Smooth muscle cell (in vitro differentiated cells): ENCODE measurements around the gene DNAJB5. TPM values are rescaled to one million over a fixed set of nuclear protein-coding genes. Genes with fewer than 3 reads are reported as not detected.

ENCODE experiments used
- DNase-seq: peaks from one replicate; lab custom pipeline; 2025; ENCODE audit not compliant: unreplicated experiment; lab: John Stamatoyannopoulos, UW
- H2AFZ ChIP-seq: fragments of 200-600 bp; sonication (generic); 2 replicates; pipeline ENCODE4 v1.6.0; 2016; ENCODE audit warnings: antibody characterized with exemption, low read depth, mild to moderate bottlenecking
- H3F3A ChIP-seq: fragments of 200-600 bp; sonication (generic); 2 replicates; pipeline ENCODE4 v1.6.0; 2017; ENCODE audit warnings: antibody characterized with exemption, low read depth
- H3K27ac ChIP-seq: fragments of 200-600 bp; sonication (generic); 2 replicates; pipeline ENCODE4 v1.5.1; 2016; ENCODE audit warnings: low read depth, mild to moderate bottlenecking
- H3K27me3 ChIP-seq: fragments of 200-600 bp; sonication (generic); 2 replicates; pipeline ENCODE4 v1.6.1; 2016; ENCODE audit warnings: low read depth, mild to moderate bottlenecking
- H3K36me3 ChIP-seq: fragments of 200-600 bp; sonication (generic); 2 replicates; pipeline ENCODE4 v1.5.1; 2016; ENCODE audit warnings: low read depth
- H3K4me1 ChIP-seq: fragments of 200-600 bp; sonication (generic); 2 replicates; pipeline ENCODE4 v1.5.1; 2016; ENCODE audit warnings: low read depth
- H3K4me2 ChIP-seq: fragments of 200-600 bp; sonication (generic); 2 replicates; pipeline ENCODE4 v1.6.0; 2016; ENCODE audit warnings: mild to moderate bottlenecking
- H3K4me3 ChIP-seq: fragments of 200-600 bp; sonication (generic); 2 replicates; pipeline ENCODE4 v1.5.1; 2016; ENCODE audit warnings: mild to moderate bottlenecking
- H3K79me2 ChIP-seq: fragments of 200-600 bp; sonication (generic); 2 replicates; pipeline ENCODE4 v1.6.0; 2016; ENCODE audit warnings: low read depth, mild to moderate bottlenecking
- H3K9ac ChIP-seq: fragments of 200-600 bp; sonication (generic); 2 replicates; pipeline ENCODE4 v1.6.0; 2016; ENCODE audit warnings: low read depth
- H3K9me3 ChIP-seq: fragments of 200-600 bp; sonication (generic); replicated peaks from 2 replicates; pipeline ENCODE4 v1.5.1; 2016; ENCODE audit warnings: low read depth
- H4K20me1 ChIP-seq: fragments of 200-600 bp; sonication (generic); 2 replicates; pipeline ENCODE4 v1.6.0; 2016; ENCODE audit warnings: low read depth
- CTCF ChIP-seq: fragments of 200-600 bp; sonication (generic); IDR thresholded peaks from 2 replicates; pipeline ENCODE4 v1.5.1; 2017; ENCODE audit warnings: borderline replicate concordance, mild to moderate bottlenecking, antibody characterized with exemption; ENCODE audit not compliant: insufficient read depth, poor library complexity, severe bottlenecking
- WGBS: methylation state at CpG from one replicate; pipeline ENCODE4 v1.1.7; 2016; ENCODE audit warnings: low lambda C conversion rate; 5-methylcytosine and 5-hydroxymethylcytosine counted together
- polyA plus RNA-seq: library from polyadenylated mRNA; unstranded; fragments of >200 nt; fragmentation: Nextera tagmentation; extraction: Ambion mirVana; gene quantifications from 2 replicates; pipeline ENCODE4 v1.2.1, GENCODE V29; 2016
- total RNA-seq: library from RNA; depleted of rRNA; stranded (reverse); fragments of >200 nt; gene quantifications from 2 replicates; pipeline ENCODE4 v1.2.3, GENCODE V29; 2014

Gene DNAJB5
- total and polyA plus RNA-seq, 2 experiments from 2014 or later = 29.6 to 30.5 TPM

DNA sequence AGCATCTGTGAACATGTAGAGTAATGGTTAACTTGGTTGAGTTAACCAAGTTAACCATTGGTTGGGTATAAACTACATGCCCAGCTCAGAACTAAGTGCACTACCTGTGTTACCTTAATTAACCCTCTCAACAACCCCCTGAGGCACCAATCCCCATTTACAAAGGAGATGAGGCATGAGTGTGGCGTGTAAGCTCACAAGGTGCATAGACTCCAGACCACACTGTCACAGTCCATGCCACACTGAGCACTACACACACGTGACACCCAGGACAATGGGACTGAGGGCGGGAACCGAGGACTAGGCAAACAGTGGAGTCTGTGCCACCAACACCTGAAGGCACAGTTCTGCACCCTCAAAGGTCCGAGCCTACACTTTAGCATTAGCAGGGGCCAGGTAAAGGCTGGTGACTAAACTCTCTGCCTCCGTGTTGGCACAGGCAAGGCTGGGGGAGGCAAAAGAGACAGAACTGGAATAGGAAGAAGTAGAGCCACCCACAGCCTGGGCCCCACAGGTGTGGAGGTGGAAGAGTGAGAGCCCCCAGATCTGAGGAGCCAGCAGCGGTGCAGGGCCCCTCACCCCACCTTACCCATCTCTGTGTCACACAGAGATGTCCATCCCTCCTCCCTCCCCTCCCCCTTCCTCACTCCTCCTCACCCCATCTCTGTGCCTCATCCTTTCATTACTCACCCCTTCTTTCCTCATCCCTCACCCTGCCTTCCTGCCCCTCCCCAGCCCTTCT, 2.2 kb upstream of the DNAJB5 start:
- no peaks in the 10 kb centered on the region for H3K36me3 ChIP-seq
- H3K4me1 ChIP-seq = peaks cover 24% of the 10 kb centered on the region
- no peak overlapping the region for H3K9ac ChIP-seq
- WGBS = 85% methylated on average over 6 of the region's 7 CpGs
- no peak overlapping the region for H3K27ac ChIP-seq
- H4K20me1 ChIP-seq = no peaks in the 10 kb centered on the region
- no peaks in the 10 kb centered on the region for H3K9me3 ChIP-seq
- H3K79me2 ChIP-seq = no peaks in the 10 kb centered on the region
- peaks cover 16% of the 10 kb centered on the region for H3F3A ChIP-seq
- DNase-seq = no peak
- H2AFZ ChIP-seq = no peak overlapping the region
- no peaks in the 10 kb centered on the region for H3K27me3 ChIP-seq
- H3K4me3 ChIP-seq = no peak overlapping the region
- no peak overlapping the region for H3K4me2 ChIP-seq
- TF ChIP-seq CTCF = no peak

DNA sequence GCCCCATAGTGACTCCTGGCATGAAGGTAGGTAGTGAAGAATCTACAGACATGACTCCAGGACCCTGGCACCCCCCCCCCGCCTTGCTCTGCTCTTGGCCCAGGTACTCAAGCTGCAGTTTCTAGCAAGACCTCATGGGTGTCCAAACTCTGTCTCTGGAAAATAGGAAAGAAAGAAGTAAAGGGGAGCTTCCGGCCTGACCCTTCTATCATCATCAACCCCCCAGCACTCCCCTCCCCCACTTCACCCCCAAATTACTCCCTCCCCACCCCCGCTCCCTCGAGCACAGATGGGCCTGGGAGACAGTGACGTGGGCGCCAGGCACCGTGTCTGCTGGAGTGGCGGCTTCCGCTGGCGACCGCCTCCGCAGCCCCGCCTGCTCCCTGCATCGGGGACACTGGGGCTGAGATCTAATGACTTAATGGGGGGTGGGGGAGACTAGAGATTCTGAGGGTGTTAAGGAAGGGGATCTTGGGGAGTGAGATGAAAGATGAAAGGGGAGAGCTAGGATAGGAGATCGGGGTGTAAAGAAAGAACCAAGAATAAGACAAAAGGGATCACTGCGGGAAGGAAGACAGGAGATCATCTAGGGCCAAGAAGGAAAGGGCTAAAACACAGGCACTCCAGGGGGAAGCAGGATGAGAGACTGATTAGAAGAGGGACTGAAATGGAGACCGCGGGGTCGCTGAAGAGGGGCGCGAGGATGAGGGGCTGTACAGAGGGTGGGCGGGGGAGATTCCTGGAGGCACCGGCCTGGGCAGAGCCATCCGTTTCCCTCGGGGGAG, 1.1 kb upstream of the DNAJB5 start:
- H3K36me3 ChIP-seq = no peaks in the 10 kb centered on the region
- peaks cover 24% of the 10 kb centered on the region for H3F3A ChIP-seq
- no peak for TF ChIP-seq CTCF
- peak overlapping the region; percentile 67 for H3K4me3 ChIP-seq
- no peaks in the 10 kb centered on the region for H4K20me1 ChIP-seq
- peak overlapping the region; percentile 86 for H3K4me2 ChIP-seq
- no peak overlapping the region for H2AFZ ChIP-seq
- H3K27ac ChIP-seq = peak overlapping the region; percentile 82
- H3K27me3 ChIP-seq = no peaks in the 10 kb centered on the region
- H3K4me1 ChIP-seq = peaks cover 31% of the 10 kb centered on the region
- WGBS = 22% methylated on average over 20 of the region's 25 CpGs
- peak overlapping the region; percentile 80 for H3K9ac ChIP-seq
- H3K9me3 ChIP-seq = no peaks in the 10 kb centered on the region
- no peaks in the 10 kb centered on the region for H3K79me2 ChIP-seq
- DNase-seq = no peak

DNA sequence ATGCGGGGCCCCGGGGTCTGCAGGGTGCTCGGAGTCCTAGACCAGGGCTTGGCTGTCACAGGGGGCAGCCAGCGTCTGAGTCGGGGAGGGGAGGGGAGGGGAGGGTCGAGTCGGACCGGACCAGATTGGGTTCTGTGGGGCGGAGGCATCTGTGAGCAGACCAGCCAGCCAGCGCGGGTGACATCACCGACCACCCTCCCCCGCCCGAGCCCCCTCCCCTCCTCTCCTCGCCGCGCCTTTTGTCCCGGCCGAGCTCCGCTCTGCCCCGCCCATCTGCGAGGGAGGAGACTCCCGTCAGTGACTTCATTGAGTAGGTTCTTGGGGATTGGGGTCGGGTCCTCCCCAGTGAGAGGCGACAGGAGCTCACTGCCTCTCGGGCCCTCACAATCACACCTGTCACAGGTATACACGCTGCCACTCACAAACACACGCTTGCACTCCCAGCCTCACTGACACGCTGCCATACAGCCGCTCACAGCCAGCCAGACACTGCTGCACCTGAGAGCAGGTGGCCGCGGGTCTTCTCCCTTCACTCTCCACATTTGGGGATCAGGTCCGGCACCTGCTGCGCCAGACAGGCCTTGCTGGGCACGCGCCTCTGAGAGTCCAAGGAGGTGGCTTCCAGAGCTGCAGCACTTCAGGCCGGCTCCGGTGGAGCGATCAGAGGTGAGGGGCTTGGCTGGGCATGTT, 546 bp downstream of the DNAJB5 start:
- no peak overlapping the region for H2AFZ ChIP-seq
- H3K27me3 ChIP-seq = no peaks in the 10 kb centered on the region
- peak overlapping the region; percentile 98 for H3K9ac ChIP-seq
- H3K4me1 ChIP-seq = peaks cover 46% of the 10 kb centered on the region
- H3K4me3 ChIP-seq = peak overlapping the region; percentile 67
- H3K4me2 ChIP-seq = peak overlapping the region; percentile 87
- H3K27ac ChIP-seq = peak overlapping the region; percentile 100
- no peaks in the 10 kb centered on the region for H3K79me2 ChIP-seq
- H4K20me1 ChIP-seq = peaks cover 9% of the 10 kb centered on the region
- peak; percentile 80 for DNase-seq
- no peak for TF ChIP-seq CTCF
- no peaks in the 10 kb centered on the region for H3K36me3 ChIP-seq
- 4% methylated on average over 15 of the region's 39 CpGs for WGBS
- H3K9me3 ChIP-seq = no peaks in the 10 kb centered on the region
- peaks cover 37% of the 10 kb centered on the region for H3F3A ChIP-seq
